ENCODE data around the gene ATP7B.
"Not testable (repeated sequence)": the region's sequence is repeated elsewhere in the genome, so short reads cannot be mapped to it uniquely, and the experiment has no call there.

The ATP7B gene

GRCh38 chr13:52010890-52011631 is at the start of gene ATP7B:
Gene ATP7B (minus strand): TSS chr13:52011450. CDS start chr13:52011337, 113 bp downstream.
- no peak for DNase-seq

- DNase-seq: no peak
Measured at GRCh38 chr13:52053460-52053859, 42.2 kb upstream of the ATP7B start.

DNA sequence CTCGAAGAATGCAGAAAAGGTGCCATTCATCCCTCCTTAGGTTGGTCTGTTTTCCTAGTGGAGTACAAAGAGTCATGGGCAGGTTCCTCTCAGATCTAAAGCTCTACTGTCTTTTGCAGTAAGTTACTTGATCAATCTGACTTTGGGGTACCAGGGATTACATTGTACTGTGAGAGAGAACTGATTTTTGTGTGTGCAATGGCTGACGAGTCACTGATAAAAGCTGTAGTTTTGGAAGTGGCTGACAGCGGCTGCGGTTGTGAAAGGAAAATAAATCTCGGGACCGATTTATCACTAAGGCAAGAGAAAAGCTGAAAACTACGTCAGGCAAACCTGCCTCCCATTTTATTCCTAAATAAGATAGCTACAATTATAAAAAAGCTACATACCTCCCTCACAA is 40.1 kb upstream of the ATP7B start:
- no peak for DNase-seq

- no peak for DNase-seq
Measured at GRCh38 chr13:52048516-52048915, 37.3 kb upstream of the ATP7B start.

GRCh38 chr13:52047463-52047862 is 36.2 kb upstream of the ATP7B start:
- DNase-seq: no peak

DNA sequence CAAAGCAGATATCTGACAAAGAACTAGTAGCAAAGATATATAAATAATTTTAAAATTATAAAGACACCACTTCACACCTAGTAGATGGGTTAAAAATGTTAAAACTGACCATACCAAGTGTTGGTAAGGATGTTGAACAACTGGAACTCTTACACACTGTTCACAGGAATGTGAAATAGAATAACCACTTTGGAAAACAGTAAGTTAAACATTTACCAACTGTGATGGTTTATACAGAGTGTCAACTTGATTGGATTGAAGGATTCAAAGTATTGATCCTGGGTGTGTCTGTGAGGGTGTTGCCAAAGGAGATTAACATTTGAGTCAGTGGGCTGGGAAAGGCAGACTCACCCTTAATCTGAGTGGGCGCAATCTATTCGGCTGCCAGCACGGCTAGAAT is 32.4 kb upstream of the ATP7B start:
- no peak for DNase-seq

DNA sequence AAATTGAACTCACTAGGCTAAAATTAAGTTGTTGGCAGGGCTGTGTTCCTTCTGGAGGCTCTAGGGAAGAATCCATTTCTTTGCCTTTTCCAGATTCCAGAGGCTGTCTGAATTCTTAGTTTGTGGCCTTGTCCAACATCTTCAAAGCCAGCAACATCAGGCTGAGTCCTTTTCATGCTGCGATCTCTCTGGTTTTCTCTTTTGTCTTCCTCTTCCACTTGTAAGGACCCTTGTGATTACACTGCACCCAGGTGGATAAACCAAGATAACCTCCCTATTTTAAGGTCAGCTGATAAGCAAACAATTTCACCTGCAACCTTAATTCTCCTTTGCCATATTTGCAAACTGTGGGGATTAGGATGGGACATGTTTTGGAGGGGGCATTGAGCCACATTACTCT is 24.8 kb upstream of the ATP7B start:
- DNase-seq: no peak

GRCh38 chr13:52034616-52035226 is 23.5 kb upstream of the ATP7B start:
- no peak for DNase-seq

GRCh38 chr13:52033039-52033438 is 21.8 kb upstream of the ATP7B start:
- no peak for DNase-seq

- DNase-seq: not testable (repeated sequence)
Measured at GRCh38 chr13:52030401-52030800, 19.2 kb upstream of the ATP7B start.

DNA sequence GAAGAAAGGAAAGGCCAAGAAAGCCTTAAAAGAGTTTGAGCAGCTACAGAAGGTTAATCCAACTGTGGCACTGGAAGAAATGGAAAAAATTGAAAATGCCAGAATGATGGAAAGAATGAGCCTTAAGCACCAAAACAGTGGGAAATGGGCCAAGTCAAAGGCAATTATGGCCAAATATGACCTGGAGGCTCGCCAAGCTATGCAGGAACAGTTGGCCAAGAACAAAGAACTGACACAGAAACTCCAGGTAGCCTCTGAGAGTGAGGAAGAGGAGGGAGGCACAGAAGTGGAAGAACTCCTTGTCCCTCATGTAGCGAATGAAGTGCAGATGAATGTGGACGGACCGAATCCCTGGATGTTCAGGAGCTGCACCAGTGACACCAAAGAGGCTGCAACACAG is 18.3 kb upstream of the ATP7B start:
- no peak for DNase-seq

GRCh38 chr13:52027832-52028231 is 16.6 kb upstream of the ATP7B start:
- DNase-seq: no peak

DNA sequence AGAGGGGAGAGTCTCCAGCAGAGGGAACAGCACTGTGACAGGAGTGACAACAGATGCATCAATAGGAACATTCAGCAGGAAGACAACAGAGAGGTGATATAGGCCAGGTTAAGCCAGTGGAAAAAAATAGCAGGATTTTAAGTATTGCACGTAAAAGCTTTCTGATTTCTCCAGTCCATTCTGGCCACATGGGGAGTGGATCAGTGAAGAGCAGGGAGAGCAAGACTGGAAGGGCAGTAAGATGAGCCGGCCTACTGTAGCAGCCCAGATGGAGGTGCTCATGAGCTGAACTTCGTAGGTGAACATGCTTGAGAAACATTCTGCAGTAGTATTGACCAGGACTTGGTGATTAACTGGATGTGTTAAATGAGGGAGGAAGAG is 15.0 kb upstream of the ATP7B start:
- no peak for DNase-seq

DNA sequence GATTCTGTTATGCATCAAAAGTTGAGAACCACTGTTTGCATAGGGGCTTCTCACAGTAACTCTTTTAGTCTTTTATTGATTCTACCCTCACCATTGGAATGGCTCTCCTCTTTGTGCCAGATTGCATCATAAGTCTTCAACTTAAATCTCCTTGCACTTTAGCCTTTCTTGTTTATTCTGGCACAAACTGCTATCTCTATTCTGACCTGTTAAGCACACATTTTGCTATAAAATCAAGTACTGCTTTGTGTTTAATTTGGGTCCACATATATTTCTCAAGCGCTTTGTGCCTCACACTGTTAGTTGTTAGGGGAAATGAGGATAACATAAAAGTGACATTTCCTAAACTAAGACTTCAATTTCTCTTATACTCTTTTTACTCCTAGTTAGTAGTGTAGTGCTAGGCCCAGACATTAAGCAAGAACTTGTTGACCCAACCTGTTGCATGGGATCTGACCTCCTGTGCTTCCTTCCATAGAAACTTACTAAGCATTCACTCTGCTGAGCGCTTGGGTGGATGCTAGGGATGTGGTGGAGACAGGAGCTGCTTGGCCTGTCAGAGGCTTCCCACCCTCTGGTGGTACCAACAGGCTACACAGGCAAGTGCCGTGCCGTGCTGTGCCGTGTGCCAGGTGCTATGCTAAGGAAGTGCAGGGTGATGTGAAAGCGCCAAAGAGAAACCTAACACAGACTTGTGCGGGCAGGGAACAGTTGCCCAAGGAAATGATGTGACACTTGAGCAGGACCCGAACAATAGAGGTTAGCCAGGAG is 14.4 kb upstream of the ATP7B start:
- no peak for DNase-seq

- DNase-seq: no peak
Measured at GRCh38 chr13:52024481-52024880, 13.2 kb upstream of the ATP7B start, which contains the start of gene UTP14C. Gene UTP14C (plus strand): TSS chr13:52024691. CDS start chr13:52028805, 4,114 bp downstream.

GRCh38 chr13:52022356-52022755 is 11.1 kb upstream of the ATP7B start:
- DNase-seq: no peak

GRCh38 chr13:52020191-52020590 is 8.9 kb upstream of the ATP7B start:
- DNase-seq: no peak

DNA sequence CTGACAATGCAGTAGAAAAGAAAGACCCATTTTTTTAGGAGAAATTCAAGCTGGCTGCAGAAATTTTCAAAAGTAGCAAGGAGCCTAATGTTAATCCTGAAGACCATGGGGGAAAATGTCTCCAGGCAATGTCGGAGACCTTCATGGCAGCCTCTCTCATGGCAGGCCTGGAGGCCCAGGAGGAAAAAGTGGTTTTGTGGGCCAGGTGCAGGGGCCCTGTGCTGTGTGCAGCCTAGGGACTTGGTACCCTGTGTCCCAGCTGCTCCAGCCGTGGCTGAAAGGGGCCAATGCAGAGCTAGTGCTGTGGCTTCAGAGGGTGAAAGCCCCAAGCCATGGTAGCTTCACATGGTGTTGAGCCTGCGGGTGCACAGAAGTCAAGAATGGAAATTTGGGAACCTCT is 5.0 kb upstream of the ATP7B start:
- no peak for DNase-seq

GRCh38 chr13:52012512-52012836 is 1.2 kb upstream of the ATP7B start:
- no peak for DNase-seq

DNA sequence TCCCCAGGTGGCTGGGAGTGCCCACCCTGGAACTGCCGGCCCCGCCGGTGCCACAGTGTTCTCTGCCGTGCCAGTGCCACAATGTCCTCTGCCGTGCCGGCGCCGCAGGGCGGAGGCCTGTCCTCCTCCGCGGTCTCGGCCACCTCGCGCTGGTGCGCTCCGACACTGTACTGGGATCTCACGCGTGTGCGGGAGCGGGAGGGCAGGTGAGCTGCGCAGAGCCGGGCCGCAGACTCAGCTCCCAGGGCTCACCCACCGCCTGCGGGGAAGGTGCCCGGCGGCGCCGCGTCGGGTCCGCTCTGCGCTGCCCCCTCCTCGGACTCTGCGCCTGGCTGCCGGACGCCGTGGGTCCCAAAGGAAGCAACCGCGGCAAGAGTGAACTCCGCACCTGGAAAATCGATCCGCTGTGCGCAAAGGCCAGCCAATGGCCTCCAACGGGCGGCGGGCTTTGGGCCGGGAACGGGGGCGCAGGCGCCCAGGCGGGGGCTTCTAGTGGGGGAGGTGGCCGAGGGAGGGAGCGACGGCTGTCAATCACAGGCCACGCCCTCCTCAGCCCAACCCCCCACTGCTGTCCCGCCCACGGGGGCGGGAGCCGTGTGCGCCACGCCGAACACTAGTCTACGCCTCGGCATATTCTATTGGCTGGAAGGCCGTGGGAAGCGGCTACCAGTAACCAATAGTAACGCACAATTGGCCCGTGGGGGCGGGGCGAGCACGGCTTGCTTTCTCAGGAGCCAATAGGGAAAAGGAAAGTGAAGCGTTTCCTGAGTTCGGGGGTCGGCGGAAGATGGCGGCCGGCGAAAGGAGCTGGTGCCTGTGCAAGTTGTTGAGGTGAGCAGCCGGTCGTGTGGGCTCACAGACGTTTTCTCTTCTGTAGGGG is 622 bp upstream of the ATP7B start, which contains the start of gene ALG11:
Gene ALG11, plus strand, starts transcription at position 767 of the 880 bp plus-strand sequence. Its CDS starts 21 bp downstream, at position 788.
- peak; percentile 99 for DNase-seq

GRCh38 chr13:52009946-52010345 is 1.3 kb downstream of the ATP7B start:
- no peak for DNase-seq

GRCh38 chr13:52006523-52007245 is 4.6 kb downstream of the ATP7B start:
- DNase-seq: no peak
